Right forelimb (tissue), 1 donor: ENCODE measurements around the gene JAKMIP3.

Experiments used
- DNase-seq: peaks from one replicate; pipeline ENCODE4 v3.0.0-alpha.2; 2018

The JAKMIP3 gene

DNA sequence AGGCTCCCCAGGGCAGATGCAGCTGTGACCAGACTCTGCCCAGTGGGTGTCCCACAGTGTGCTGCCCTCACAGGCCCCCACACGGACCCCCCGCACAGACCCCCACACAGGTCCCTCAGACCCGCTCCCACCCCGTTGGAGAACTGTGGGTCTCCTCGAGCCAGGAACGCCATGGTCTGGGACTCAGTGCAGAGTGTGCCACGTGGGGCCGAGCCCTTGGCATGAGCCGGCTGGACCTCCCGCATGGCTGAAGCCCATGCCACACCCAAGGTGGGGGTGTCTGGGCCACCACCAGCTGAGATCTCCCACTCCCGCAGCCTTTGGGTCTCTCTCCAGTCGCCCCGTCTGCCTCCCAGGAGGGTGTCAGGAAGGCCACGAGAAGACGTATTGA is 34.3 kb downstream of the JAKMIP3 start:
- no peak for DNase-seq

DNA sequence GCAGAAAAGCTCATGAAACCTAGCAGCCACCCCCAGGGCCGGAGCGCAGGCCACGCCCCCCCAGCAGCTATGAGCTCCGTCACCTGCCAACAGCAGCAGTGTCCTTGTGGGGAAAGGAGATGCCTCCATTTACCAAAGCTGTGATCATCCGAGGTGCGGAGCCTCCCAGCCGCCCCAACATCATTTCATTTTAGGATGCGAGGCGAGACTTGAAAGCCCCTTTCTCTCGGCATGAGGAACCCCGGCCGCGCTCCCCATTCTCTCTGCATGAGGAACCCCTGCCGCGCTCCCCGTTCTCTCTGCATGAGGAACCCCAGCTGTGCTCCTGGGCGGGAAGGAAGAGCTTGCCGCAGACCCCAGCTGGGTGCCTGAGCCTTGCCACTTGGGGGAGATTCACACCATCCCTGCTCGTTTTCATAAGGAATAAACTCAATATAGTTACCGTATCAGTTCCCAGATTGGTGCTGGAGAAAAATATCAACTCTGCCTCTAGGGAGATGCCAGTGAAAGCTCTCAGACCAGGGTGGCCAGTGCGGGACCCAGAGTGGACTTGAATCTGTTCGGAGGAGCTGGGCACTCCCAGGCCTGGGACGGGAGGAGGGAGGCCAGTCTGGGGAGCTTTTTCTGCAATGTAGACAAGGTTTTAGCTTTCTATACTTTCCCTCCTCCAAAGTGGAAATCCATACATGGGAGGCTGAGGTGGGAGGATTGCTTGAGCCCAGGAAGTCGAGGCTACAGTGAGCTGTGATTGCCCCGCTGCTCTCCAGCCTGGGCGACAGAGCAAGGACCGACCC is 35.0 kb downstream of the JAKMIP3 start:
- peak; percentile 19 for DNase-seq

DNA sequence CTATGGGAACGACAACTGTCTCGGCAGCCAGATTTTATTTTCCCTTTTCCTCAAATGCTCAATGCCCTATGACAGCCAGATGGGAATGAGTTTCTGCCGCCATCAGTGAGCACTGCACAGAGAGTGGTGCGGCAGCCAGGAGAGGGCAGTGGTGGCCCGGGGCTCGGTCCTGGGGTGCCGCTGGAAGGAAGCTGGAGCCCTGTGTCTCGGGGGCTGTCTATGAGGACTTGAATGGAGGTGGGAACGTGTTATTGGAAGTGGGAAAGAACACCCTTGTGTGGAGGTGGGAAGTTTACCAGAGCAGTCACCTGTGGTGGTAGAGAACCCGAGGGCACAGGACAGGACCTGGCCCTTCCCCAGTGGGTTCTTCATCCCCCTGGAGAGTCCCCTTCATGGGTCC is 35.8 kb downstream of the JAKMIP3 start:
- DNase-seq: no peak

DNA sequence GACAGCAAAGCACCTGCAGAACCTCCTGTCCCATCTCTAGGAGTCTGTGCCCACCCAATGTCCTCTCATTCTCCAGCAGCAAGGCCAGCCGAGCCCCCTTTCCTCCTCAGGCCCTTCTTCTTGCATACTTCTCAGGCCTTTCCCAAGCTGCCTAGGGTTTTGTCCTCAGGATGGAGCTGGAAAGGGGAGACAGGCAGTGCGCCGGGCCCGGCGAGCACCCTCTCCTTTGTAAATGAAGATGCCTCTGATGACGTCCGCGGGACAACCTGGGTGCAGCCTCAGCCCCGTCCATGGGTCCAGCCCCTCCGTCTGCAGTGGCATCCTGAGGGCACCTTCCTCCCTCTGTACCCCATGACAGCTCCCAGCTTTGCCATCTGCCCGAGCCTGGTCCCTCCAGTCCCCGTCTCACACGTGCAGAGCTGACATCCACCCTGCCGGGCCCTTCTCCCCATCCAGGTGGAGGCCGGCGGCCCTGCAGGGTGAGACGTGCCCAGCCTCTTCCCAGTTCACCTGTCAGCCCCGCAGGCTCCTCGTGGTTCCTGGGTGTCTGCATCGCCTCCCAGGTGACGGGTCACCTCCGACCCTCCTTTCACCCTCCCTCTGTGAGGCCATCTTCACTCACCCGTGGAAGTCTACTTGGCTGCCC is 36.4 kb downstream of the JAKMIP3 start:
- no peak for DNase-seq

DNA sequence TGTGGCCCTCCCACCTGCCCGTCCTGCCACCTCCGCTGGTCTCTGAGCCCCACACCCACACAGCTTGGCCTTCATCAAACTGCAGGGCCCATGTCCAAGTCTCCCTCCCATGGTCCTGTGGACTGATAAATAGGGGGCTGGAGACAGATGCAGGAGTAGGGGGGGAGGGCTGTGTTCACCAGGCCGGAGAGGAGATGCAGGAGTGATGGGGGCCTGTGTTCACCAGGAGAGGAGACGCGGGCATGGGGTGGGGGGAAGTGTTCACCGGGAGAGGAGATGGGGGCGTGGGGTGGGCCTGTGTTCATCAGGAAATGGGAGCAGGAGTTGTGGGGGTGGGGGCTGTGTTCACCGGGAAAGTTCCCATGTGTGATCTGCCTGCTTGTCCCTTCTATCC is 37.0 kb downstream of the JAKMIP3 start:
- DNase-seq: no peak

DNA sequence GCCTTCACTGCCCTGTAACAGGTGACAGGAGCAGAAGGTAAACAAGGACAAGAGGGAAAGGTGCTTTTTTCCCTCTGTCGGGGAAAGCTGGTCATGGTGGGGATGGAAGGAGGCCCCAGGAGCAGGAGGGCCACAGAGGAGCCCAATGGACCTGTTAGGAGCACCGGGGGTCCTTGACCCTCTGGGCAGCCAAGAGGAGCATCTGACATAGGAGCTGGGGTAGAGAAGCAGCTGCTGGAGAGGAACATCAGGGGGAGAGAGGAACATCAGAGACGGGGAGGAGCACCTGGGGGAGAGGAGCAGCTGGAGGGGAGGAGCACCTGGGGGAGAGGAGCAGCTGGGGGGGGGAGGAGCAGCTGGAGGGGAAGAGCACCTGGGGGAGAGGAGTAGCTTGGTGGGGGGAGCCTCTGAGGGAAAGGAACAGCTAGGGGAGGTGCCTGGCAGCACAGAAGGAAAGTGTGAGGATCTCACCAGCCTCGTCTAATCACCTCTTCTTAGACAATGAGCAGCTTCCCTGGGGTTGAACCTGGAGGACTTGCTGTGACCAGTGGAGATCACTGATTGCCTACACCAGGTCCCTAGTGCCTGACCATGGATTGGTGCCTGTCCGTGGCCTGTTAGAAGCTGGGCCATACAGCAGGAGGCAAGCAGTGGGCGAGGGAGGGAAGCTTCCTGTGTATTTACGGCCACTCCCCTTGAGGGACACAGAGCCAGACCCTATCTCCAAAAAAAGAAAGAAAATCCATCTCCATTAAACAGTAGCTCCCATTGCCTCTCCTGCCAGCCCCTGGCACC is 37.6 kb downstream of the JAKMIP3 start:
- DNase-seq: no peak

DNA sequence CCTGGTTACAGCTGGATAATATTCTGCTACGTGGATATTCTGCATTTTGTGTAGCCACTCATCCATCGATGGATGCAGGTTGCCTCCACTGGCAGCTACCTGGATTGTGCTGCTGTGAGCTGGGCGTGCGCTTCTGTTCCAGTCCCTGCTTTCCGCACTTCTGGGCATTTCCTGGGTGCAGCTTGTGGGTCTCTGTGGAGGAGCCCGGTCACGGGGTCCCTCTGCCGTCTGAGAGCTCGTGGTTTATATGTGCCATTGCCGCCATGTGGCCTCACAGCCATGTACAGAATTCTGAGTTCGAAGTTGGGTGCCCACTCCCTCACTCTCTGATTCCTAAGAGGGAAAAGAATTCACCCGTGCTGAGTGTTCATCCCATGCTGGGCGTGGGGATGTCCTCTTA is 38.3 kb downstream of the JAKMIP3 start:
- DNase-seq: no peak

DNA sequence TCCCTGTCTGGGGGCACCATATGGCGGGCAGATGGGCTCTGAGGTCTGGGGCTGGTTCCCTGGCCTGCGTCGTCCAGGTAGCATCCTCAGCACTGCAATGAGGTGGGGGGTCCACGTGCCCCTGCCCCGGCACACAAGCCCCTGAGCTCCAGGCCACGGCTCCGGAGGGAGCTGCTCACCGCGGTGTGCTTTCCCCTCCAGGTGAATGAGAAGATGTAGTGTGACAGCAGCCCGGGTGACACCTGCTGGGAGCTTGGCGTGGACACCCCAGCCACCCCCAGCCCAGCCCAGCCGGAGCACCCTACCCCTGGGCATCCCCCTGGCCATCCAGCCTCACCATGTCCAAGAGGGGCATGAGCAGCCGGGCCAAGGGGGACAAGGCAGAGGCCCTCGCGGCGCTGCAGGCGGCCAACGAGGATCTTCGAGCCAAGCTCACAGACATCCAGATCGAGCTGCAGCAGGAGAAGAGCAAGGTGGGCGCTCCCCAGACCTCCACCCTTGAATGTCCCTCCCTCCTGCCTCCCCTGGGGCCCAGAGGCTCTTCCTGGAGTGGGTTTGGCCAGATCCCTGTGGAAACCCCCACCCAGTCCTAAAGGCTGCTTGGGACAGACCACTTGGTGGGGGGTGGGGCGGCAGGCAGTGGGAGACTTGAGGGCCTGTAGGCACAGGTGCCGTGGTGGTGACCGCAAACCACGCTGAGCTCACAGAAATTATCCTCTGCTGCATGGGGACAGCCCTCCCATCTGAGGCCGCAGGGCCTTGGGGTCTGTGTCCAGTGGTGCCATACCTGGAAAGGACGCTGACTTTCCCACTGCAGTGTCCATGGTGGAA is 38.9 kb downstream of the JAKMIP3 start:
- DNase-seq: no peak

DNA sequence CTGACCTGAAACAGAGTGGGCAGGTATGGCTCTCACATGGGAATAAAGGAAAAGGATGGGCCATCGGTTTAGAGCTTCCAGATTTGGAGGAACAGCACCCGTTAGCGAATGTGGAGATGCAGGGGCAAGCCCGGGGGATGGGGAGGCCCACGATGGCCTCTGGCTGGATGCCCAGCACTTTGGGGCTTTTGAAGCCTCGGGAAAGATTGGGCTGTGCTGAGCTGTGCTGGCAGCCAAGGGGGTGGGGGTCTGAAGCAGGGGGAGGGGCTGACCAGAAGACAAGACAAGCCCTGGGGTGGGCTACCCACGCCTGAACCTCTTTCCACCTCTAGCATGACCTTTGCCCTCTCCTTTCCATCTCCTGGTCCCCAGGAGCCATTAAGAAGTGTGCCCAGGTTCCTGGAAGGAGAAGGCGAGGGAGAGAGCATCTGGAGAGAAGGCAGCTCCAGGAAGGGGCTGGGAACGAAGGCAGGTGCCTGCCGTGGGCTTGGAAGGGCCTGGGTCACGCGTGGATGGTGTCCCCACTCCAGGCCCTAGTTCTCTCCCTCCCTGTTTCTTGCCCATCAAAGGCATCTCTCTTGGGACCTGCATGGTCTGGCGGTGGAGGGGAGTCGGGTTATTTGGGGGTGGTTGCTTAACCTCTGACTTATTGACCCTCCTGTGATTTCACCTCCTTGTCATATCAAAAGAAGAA is 39.7 kb downstream of the JAKMIP3 start:
- DNase-seq: no peak

DNA sequence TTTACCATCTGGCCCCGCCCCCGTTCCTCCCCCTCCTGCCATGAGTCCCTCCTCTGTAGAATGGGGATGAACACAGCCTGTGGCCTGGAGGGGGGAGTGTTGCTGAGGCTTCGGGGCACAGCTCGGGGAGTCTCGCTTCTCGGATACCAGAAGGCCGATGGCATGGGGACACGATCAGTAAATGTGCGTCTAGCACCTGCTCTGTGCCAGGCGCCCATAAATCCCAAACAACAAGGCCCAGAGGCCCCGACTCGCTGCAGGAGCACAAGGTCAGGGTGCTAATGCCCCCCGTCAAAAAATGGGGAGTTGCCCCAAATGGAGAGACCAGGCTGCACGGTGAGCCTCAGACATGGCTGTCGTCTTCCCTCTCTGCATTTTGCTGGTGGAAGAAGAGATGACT is 40.7 kb downstream of the JAKMIP3 start:
- peak; percentile 25 for DNase-seq

DNA sequence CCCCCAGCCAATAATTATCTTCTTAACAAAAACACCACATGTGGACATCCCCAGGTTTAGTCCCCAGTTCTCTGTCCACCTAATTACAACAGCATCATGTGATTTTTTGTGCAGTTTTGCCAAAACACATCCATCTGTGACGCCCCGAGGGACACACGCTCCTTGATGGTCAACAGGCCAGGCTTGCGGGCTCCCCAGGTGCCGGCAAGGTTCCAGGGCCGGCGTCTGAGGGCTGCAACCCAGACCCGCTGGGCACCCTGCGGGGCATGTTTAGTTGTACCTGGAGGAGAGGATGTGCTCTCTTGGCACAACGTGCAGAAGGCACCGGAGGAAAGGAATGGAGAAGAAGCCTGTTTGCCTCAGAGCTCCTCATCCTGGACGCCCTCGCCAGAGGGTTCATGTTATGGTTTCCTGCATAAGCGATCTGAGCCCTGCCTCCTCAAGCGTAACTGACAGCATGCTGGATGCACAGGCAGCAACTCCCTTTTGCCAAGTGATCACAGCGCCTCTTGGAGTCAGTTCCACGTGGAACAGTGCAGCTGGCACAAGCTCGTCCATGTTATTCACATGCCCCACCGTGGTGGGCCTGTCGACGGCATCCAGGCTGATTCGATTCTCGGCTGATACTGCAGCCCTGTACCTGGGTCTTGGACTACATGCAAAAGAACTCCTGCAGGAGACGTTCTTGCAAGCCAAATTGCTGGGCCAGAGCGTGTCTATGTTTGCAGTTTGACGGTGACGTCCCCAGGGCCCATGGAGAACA is 41.6 kb downstream of the JAKMIP3 start:
- peak; percentile 37 for DNase-seq

DNA sequence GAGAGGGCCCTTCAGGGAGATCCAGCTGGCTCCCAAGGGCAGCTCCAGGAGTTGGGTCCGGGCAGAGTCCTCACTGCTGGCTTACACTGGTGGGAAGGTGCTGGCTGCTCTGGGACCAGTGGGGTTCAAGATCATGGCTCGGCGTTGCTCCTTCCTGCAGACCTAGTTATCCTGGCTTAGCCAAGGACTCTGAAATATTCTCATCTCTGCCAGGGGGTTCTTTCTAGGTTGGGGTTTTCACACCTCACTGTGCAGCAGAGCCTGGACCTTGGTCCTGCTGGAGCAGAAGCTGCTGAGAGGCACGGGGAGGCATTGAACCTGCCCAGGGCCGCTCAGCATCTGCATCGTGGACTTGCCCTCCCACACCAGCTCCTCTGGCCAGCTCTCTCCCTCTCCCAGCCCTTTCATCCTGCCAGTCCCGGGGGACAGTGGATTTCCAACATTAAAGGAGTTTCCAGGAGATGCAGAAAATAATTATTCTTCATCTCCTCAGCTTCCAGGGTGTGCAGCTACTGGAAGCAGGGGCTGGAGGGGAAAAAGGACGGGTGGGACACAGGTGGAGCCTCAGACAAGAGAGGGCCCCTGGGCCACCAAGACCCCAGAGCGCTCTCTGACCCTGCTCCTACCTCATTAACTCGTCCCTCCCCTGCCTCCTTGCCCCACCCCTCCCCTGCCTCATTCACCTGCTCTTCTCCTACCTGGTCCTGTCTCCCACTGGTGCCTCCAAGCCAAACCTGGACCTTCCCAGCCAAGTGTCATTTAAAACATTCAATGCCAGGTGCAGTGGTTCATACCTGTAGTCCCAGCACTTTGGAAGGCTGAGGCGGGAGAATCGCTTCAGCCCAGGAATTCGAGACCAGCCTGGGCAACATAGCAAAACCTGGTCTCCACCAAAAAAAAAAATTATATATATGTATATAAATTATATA is 42.5 kb downstream of the JAKMIP3 start:
- peak; percentile 20 for DNase-seq

DNA sequence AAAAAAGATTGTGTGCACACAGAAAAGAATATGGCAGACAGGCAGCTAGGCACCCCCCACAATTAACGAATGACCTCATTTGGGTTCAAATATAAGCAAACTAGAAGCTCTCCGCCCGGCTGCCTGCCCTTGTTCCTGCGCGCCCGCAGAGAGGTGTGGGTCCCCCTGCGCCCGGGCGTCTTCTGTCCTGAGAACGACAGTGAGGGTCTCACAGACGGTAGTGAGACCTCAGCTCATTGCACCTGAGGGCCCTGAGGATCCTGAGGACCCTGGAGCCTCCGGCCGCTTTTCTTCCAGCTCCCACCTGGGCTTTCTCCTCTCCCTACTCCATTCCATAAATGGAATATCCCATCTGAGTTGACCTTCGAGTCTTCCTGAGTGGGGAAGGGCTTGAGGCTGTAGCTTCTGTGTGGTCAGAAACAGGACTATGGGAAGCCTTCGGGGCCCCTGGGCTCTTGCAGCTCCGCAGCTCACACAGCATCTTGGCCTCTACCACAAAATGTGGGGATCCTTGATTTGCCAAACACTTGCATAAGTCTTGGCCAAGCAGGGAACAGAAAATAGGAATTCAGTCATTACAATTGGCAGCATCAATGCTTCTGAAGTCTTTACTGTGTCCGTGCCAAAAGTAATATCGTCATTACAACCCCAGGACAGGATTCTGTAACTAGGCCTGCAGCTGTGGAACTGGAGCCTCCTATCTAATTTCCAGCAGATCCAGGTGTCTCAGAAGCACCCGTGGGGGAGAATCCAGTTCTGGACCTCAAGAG is 43.8 kb downstream of the JAKMIP3 start:
- peak; percentile 51 for DNase-seq

DNA sequence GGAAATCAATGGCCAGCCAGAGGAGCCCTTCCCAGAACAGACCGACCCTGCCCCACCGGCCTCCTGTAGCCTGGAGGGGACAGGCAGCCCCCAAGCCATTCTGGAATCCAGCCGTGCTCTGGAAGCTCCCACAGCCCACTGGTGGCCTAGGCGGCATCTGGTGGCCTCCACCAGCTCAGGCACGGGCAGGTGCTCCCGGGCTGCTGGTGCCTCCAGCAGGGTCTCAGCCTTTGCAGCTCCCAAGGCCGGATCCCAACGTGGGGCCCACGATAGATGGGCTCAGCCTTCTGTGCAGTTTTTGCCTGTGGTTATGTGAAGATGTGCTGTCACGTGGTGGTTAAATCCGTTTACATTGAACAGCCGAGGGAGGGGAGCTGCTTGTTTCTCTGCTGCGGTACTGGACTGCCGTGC is 44.4 kb downstream of the JAKMIP3 start:
- no peak for DNase-seq

DNA sequence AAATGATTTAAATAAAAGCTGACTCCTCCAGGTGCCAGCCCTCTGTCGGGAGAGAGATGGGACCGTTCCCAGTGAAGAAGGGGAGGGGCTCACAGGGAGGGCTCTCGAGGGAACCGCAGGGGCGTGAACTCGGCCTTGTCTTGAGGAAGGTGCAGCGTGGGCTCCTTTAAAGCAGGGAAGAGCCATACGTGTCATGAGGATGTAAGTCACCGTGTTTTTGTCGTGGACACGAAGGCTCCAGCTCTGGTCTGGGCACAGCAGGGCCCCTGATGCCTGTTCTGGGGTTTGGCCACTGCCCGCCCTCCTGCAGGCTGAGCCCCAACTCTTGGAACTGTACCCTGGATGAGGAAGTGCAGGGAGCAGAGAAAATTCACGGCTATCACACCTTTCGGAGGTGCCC is 45.0 kb downstream of the JAKMIP3 start:
- DNase-seq: peak; percentile 5

DNA sequence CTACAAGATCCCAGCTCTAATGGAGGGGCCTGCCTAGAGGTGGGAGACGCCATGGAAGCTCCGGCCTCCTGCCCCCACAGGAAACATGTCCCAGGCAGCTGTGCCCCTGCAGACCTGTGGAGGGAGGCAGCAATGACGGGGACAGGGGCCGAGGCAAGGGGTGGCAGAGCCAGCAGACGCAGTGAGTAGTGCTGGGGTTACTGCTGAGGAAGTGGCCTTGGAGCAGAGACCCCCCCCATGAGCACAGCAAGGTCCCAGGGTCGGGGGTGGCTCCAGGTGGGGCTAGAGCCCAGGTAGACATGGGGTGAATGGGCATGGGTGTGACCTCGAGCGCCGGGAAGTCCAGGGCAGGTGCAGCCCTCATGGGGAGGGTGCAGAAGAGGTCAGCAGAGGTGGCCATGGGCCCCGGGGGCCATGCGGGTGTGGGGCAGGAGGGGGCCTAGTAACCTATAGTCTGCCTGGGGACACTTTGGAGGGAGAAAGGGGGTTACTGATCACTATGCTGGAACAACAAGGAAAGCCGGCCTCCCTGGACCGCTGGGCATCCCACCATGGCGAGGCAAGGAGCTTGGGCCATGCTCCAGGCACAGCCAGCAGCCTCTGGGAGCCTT is 45.5 kb downstream of the JAKMIP3 start:
- peak; percentile 37 for DNase-seq

DNA sequence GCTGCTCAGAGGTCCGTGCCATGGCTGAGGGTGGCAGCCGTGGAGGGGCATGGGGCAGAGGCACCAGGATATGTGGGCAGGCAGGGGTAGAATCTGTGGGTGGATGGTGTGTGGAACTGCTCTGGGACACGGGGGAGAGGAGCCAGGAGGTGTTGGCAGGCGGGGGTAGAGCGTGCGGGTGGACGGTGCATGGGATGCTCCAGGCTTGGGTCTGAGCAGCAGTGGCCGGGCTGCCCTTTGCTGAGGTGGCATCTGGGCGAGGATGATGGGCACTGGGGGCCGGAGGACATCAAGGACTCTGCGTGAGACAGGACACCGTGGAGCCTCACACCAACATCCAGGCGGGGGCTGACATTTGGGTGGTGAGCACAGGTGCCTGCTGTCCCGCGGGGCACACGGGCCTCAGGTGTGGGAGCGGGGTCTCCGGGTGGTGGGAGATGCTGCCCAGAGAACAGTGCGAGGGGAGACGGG is 46.2 kb downstream of the JAKMIP3 start:
- DNase-seq: peak; percentile 21

DNA sequence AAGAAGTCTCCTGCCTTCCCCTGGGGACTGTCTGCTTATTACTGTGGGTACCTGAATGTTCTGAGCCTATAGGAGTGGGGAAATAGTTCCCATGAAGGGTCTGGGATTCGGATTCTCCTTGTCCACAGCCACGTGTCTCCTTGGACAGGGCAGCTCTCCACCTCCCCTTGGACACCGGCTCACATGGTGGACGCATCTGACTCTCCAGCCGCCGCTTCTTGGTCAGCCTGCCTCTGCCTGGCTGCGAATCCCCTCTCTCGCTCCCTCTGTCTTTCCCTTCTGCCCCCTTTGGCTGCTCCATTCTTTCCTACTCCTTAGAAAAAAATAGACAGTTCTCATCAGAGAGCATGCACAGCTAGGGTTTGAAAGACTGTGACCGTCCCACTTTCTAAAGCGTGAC is 46.9 kb downstream of the JAKMIP3 start:
- DNase-seq: no peak

DNA sequence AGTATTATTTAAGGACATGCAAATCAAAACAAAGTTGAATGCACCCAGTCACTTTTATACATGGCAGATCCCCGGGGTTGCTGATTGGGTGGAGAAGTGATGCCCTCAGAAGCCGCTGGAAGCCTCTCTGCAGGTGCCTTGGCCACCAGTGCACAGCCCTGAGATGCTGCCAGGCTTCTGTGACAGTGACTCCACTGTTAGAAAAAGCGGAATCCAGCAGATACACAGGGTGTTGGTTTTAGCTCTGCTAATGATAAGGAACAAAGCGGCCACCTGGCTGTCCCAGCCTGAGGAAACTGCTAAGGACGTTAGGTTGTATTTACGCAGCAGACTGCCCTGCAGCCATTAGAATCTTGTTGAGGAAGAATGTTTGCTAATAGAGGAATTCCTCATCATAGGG is 47.5 kb downstream of the JAKMIP3 start:
- DNase-seq: no peak
